ENCODE results near the gene ABHD2.
"Not testable (repeated sequence)": the region's sequence is repeated elsewhere in the genome, so short reads cannot be mapped to it uniquely, and the experiment has no call there.

Gene ABHD2

DNA sequence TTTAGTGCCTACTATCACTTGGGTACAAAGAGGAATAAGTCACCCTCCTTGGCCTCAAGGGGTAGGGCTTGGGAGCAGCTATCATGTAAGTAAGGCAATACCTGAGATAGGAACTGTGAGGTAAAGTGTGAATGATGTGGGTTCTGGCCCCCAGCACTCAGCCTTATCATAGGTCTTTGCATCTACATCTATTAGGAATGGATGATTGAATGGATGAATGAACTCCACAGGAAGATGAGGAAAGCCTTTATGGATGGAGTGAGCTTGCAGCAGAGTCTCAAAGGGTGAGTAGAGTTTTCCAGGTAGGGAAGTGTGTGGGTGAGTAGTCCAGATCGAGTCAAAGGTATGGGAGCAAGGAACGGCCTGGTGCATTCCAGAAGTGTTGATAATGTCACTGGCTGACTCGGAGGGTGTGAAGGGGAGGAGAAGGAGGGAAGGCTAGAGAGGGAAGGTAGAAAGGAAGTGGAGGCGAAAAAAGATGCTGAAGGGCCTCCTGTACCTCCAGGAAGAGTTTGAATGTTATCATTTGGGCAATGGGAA lies 13.1 kb upstream of the ABHD2 start:
- no peak for DNase-seq (ENCODE audit: low read depth in 3 of 3, low spot score in 1 of 3)

- DNase-seq (ENCODE audit: low read depth in 3 of 3, low spot score in 1 of 3) = no peak
Observed at GRCh38 chr15:89075846-89076245, 12.4 kb upstream of the ABHD2 start.

GRCh38 chr15:89077750-89078149 lies 10.5 kb upstream of the ABHD2 start:
- DNase-seq (ENCODE audit: low read depth in 3 of 3, low spot score in 1 of 3) = no peak

GRCh38 chr15:89078851-89079810 lies 9.1 kb upstream of the ABHD2 start:
- DNase-seq (ENCODE audit: low read depth in 3 of 3, low spot score in 1 of 3) = no peak

- DNase-seq (ENCODE audit: low read depth in 3 of 3, low spot score in 1 of 3) = no peak
Observed at GRCh38 chr15:89081878-89082277, 6.4 kb upstream of the ABHD2 start.

- DNase-seq (ENCODE audit: low read depth in 3 of 3, low spot score in 1 of 3) = no peak
Observed at GRCh38 chr15:89083246-89083645, 5.0 kb upstream of the ABHD2 start.

- no peak for DNase-seq (ENCODE audit: low read depth in 3 of 3, low spot score in 1 of 3)
Observed at GRCh38 chr15:89085289-89085926, 2.8 kb upstream of the ABHD2 start.

GRCh38 chr15:89085933-89086332 lies 2.3 kb upstream of the ABHD2 start:
- DNase-seq (ENCODE audit: low read depth in 3 of 3, low spot score in 1 of 3) = not testable (repeated sequence)

- not testable (repeated sequence) for DNase-seq (ENCODE audit: low read depth in 3 of 3, low spot score in 1 of 3)
Observed at GRCh38 chr15:89086390-89086789, 1.9 kb upstream of the ABHD2 start.

DNA sequence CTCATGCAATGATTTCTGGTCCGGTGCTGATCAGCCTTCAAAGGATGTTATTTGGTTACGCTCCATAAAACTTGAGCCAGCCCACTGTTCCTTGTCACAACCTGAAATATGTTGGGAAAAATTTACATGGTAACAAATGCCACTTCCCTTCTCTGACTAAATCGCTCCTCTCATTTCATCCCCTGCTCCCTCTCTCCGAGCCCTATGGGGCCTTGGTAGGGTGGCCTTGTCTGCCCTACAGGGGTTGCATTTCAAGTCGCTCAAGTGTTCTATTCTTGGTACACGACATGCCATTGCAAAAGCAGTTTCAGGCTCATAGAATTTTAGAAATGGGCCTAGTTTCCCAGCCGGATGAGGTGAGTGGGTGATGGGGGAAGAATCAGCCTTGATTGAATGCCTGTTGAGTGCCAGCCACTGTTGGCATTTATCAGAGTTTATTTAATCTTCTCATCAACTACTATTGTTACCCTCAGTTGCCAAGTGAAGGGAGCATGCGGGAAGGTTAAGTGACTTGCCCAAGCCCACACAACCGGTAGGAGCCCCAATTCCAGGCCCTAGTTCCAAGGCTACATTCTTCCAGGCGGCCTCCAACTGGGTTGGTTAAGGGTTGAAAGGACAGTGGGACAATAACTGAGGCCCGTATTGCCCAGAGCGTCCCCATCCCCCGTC lies 961 bp upstream of the ABHD2 start:
- no peak for DNase-seq (ENCODE audit: low read depth in 3 of 3, low spot score in 1 of 3)

DNA sequence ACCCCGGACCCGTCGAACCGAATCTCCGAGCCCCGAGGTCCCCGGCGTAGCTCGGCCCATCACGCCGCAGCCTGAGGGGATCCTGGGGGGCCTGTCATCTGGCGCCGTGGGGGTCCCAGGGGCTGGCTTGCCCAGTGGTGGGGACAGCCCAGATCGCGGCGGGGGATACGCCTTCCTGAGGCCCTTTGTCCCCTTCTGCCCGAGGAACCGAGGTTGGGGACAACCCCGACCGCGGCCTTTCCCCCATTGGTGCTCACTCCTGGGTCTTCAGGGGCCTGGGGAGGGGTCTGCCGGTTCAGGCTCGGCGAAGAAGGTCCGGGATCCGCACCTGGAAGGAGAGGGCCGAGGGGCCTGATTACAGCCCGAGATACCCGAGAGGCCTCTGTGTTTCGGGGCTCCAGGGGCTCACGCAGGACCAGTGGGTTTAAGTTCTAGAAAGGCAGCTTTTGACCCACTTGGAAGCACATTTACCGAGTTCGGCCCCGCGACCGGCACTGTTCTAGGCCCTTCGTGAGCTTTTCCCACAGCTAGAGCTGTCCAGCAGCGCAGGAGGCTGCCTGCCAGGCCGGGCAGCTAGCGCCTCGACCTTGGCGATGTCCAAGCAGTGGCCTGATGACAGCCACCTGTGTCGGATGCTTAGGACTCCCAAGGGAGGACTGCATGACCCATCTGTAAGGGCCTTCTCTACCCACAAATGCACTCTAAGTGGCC lies 504 bp downstream of the ABHD2 start:
- DNase-seq (ENCODE audit: low read depth in 3 of 3, low spot score in 1 of 3) = no peak

GRCh38 chr15:89089316-89090230 lies 1.3 kb downstream of the ABHD2 start:
- no peak for DNase-seq (ENCODE audit: low read depth in 3 of 3, low spot score in 1 of 3)

DNA sequence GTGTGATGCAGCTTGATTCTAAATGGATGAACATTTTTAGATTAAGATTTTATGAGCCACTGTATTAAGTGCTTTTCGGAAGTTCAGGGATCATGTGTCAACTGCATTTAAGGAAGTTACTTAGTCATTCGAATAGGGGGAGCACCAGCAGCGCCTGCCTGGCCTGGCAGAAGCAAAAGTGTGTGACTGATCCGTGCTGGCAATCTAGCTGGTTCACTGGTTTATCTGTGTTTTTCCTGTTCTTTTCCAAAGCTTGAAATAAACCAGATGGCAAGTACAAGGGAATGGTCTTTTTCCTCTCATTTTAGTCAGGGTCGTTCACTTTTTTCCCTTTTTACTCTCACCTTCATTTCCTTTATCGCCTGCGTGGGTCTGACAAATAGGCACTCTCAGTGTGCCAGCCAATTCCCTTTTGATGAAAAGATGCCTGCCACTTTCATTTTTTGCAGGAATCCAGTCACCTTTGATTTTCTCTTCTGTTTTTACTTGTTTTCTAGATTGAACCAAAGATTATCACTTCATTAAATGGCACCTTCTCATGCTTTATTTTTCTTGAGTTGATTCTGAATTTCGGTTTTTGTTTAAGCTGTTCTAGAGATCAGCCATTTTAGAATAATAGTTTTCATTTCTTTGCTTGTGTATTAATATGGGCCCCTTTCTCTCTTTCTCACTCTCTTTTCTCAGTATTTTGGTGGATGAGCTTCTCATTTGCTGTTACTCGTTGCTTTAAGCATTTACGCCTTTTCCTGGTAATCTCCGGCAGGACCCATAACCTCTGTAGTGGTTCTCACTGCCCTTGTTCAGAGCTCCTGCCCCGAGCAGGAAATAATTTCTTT lies 2.8 kb downstream of the ABHD2 start:
- peak in 1 of 3 donors; percentile 28 for DNase-seq (ENCODE audit: low read depth in 3 of 3, low spot score in 1 of 3)

DNA sequence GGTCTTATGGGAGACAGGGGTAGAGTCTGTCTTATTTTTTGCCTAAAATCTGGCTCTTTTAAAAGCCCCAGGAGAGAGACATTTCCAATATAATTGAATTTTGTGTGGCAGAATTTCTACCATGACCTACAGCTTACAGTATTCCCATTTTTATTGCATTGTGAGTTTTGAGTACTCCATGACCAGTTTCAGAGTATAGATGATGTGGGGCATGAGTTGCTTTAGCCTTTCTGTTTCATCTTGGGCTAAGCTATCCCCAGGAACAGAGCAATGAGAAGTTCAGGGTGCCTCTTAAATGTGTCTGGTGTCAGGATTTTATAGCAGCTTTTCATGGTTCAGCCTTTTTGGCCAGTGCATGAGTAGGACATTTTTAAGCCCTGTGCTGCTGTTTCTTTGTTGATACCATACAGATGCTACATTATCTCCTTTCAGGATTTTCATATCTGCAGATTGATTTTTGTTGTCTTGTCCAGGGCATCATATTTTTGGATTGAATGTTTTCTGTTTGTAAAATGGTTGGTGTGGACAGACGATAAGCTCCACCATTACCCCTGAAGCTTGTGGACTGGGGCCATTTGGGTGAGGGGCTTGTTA lies 3.5 kb downstream of the ABHD2 start:
- no peak for DNase-seq (ENCODE audit: low read depth in 3 of 3, low spot score in 1 of 3)

GRCh38 chr15:89093509-89093908 lies 5.3 kb downstream of the ABHD2 start:
- DNase-seq (ENCODE audit: low read depth in 3 of 3, low spot score in 1 of 3) = no peak

DNA sequence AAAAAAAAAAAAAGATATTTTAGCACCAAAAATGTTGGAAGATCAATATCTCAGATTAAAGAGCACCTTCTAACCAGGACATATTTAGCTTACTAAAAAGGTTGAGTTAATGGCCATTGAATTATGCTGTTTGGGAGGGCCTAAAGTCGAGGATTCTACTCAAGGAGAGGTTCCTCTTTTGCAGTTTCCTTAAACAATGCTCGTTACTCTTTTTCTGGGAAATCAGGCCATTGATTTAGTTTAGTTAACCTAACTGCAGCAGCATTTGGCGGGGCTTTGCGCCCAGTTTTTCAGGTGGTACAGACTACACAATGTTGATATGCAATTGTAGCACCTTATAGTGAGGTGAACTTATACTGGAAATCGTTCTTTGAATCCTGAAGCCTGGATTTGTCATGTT lies 6.8 kb downstream of the ABHD2 start:
- no peak for DNase-seq (ENCODE audit: low read depth in 3 of 3, low spot score in 1 of 3)

DNA sequence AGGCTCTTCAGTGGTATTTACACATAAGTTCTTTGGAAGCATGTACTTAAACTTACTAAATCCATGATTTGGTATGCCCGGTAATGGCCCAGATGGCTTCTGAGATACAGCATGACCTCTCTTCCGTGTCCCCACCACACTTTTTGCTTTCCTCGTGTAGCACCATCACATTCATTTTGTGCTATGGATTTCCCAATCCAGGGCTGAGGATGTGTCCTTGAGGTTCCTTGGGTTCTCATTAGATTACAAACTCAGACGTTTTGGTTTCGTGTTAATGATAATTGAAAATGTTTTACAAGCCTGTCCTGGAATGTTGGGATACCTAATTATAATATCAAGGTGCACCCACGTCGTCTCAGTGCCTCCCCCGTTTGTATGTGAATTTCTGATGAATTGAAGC lies 7.3 kb downstream of the ABHD2 start:
- no peak for DNase-seq (ENCODE audit: low read depth in 3 of 3, low spot score in 1 of 3)

- no peak for DNase-seq (ENCODE audit: low read depth in 3 of 3, low spot score in 1 of 3)
Observed at GRCh38 chr15:89096664-89097063, 8.4 kb downstream of the ABHD2 start.

DNA sequence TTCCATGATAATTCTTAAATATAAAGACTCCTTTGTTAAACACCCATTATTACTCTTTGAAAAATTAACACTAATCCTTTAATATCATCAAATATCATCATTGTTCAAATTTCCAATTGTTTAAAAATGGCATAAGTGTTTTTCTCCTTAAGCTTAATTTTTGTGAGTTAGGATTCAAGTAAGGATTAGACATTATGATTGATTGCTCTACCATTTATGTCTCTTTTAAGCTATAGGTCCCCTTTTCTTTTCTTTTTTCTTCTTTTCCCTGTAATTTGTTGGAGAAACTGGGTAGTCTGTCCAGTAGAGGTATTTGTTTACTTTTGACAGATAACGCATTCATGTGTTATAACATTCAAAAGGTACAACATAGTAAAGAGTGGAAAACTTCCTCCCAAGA lies 9.1 kb downstream of the ABHD2 start:
- DNase-seq (ENCODE audit: low read depth in 3 of 3, low spot score in 1 of 3) = no peak

Measured in stimulated activated CD4-positive, alpha-beta T cell treated with anti-CD3 and anti-CD28 coated beads, TNF-alpha, amount 100 ng/mL, for 1 hour (primary cell).